Activated naive CD8-positive, alpha-beta T cell treated with anti-CD3 and anti-CD28 coated beads, Interleukin-2, amount 50 U/mL, for 24 hours (primary cell): ENCODE results near the gene TSSK3.

Experiments
- ATAC-seq: fragments of 150-1000 bp; cut with Tn5 transposase; one replicate; pipeline ENCODE4 v1.10.0; 2021
- DNase-seq: peaks from one replicate; pipeline ENCODE4 v3.0.0; 2021
- H3K27ac Mint-ChIP-seq: one replicate; pipeline ENCODE4 v1.8.0; 2021; ENCODE audit warnings: mild to moderate bottlenecking, mixed read lengths
- H3K27me3 Mint-ChIP-seq: one replicate; pipeline ENCODE4 v1.8.0; 2021; ENCODE audit warnings: mixed read lengths
- H3K36me3 Mint-ChIP-seq: one replicate; pipeline ENCODE4 v1.8.0; 2021; ENCODE audit warnings: low read depth, mixed read lengths
- H3K4me1 Mint-ChIP-seq: one replicate; pipeline ENCODE4 v1.8.0; 2021; ENCODE audit warnings: mixed read lengths
- H3K4me3 Mint-ChIP-seq: one replicate; pipeline ENCODE4 v1.8.0; 2021; ENCODE audit warnings: mild to moderate bottlenecking, moderate library complexity, mixed read lengths
- H3K9me3 Mint-ChIP-seq: one replicate; pipeline ENCODE4 v1.8.0; 2021; ENCODE audit warnings: mixed read lengths

Gene TSSK3, protein sequence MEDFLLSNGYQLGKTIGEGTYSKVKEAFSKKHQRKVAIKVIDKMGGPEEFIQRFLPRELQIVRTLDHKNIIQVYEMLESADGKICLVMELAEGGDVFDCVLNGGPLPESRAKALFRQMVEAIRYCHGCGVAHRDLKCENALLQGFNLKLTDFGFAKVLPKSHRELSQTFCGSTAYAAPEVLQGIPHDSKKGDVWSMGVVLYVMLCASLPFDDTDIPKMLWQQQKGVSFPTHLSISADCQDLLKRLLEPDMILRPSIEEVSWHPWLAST

DNA sequence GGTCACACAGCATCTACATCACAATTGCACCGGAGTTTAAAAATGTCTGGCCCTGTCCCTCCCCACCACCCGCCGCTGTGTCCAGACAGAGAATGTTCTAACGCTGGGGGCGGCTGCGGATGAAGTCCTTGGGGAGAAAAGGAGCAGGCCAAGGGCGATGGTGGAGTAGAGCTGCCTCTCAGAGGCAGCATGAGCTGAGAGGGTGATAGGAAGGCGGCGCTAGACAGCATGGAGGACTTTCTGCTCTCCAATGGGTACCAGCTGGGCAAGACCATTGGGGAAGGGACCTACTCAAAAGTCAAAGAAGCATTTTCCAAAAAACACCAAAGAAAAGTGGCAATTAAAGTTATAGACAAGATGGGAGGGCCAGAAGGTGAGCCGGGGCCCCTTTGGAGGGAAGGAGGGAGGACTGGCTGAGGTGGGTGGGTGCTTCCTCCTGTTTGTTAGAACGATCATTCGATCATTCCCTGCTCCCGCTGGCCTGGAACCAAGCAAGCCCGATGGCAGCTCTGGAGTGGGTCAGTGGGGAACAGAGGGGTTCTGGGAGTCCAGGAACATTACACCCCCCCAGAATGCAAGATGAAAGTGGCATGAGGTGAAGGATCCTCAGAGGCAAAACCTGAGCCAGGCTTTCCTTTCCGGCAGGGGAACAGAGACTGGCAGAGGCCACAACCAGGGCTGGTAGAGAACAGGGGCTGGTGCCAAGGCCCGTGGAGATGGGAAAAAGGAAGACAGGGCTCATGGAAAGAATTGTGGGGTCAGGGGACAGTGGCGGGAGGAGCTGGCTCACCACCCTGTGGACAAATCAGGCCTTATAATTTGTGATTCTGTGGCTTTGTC is at the start of gene TSSK3, which contains the start of gene FAM229A:
TSSK3 (plus strand) TSS at position 66 of the 840 bp plus-strand sequence; CDS start at position 229, 163 bp downstream.
FAM229A (minus strand) TSS at position 12 of the 840 bp plus-strand sequence. CDS start 394 bp downstream, outside the sequence.
- ATAC-seq (no peak), DNase-seq (no peak)
- Mint-ChIP-seq H3K27me3 (peaks cover 5% of the 10 kb centered on the region), H3K4me3 (peak within 1 kb of the TSS; percentile 29), H3K27ac (peak within 1 kb of the TSS; percentile 39), H3K9me3 (no peaks in the 10 kb centered on the region), H3K4me1 (peaks cover 23% of the 10 kb centered on the region), H3K36me3 (peaks cover 2% of the 10 kb centered on the region)

DNA sequence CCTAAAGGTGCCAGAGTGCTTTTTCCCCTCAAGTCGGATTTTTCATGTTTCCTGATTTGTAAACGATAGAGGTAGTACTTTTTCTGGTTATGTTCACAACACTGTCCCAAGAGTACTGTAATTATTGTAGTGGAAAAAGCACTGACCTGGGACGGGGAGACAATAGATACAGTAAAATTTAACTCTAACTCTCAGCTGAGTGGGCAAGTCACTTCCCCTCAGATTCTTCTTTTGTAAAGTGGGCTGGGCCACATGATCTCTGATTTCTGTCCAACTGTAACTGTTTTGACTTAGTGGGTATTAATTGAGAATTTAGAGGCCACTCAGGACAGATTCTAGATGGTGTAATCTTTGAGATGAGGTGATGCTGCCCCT is 45.4 kb upstream of the TSSK3 start:
- ATAC-seq (no peak), DNase-seq (no peak)
- Mint-ChIP-seq H3K4me1 (peaks cover 30% of the 10 kb centered on the region), H3K9me3 (no peaks in the 10 kb centered on the region), H3K27ac (peak overlapping the region; percentile 61), H3K4me3 (no peak overlapping the region), H3K27me3 (no peaks in the 10 kb centered on the region), H3K36me3 (peaks cover 24% of the 10 kb centered on the region)

DNA sequence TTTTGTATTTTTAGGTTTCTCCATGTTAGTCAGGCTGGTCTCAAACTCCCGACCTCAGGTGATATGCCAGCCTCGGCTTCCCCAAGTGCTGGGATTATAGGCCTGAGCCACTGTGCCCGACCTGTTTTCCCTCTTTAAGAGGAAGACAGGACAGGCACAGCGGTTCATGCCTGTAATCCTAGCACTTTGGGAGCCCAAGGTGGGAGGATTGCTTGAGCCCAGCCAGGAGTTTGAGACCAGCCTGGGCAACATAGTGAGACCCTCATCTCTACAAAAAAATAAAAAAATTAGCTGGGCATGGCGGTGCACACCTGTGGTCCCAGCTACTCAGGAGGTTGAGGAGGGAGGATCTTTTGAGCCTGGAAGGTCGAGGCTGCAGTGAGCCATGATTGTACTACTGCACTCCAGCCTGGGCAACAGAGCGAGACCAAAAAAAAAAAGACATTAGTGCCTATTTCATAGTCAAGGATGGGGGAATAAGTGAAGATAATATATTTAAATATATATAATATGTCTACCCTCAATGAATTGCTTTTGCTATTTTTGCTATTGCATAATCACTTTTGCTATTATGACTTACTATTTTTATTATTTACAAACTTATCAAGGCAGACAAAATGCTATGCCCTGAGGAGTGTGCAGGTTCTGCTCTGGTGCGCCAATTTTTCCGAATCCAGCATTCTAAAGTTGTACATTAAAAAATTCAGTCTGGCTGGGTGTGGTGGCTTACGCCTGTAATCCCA is 44.0 kb upstream of the TSSK3 start:
- Mint-ChIP-seq H3K4me1 (peaks cover 36% of the 10 kb centered on the region), H3K27me3 (no peaks in the 10 kb centered on the region), H3K36me3 (peaks cover 30% of the 10 kb centered on the region), H3K27ac (no peak overlapping the region), H3K4me3 (no peak overlapping the region), H3K9me3 (no peaks in the 10 kb centered on the region)
- no peak for ATAC-seq
- no peak for DNase-seq

DNA sequence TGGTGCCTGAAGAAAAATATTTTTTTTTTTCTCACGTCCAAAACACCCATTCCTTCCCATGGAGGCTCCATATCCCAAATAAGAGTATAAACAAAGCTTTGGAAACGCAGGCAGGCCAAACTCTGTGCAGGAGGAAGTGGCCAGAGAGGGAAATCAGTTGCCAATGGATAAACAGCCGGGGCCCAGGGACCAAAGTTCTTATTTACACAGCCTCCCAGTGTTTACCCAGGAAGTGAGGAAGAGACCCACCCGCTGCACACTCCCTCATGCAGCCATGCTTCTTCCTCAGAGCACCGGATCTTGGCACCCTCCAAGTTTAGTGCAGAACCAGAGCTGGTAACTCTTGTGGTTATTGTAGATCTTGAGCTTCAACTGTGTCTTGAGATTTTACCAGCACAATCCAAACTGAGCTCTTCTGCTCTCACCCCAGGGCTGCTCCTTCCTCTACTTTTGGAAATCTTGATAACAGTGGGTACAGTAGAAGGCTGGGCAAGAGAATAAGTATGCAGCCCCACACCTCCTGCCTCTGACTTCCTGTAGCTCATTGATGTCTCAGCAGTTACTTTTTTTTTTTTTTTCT is 40.5 kb upstream of the TSSK3 start:
- Mint-ChIP-seq H3K4me1 (peaks cover 36% of the 10 kb centered on the region), H3K36me3 (peaks cover 36% of the 10 kb centered on the region), H3K4me3 (no peak overlapping the region), H3K9me3 (no peaks in the 10 kb centered on the region), H3K27me3 (no peaks in the 10 kb centered on the region), H3K27ac (peak overlapping the region; percentile 82)
- DNase-seq (no peak), ATAC-seq (peak; percentile 35)

GRCh38 chr1:32327204-32327603 is 35.1 kb upstream of the TSSK3 start:
- Mint-ChIP-seq H3K36me3 (peaks cover 48% of the 10 kb centered on the region), H3K9me3 (no peaks in the 10 kb centered on the region), H3K27me3 (no peaks in the 10 kb centered on the region), H3K4me1 (peaks cover 21% of the 10 kb centered on the region), H3K27ac (no peak overlapping the region), H3K4me3 (no peak overlapping the region)
- ATAC-seq: no peak
- DNase-seq: no peak

DNA sequence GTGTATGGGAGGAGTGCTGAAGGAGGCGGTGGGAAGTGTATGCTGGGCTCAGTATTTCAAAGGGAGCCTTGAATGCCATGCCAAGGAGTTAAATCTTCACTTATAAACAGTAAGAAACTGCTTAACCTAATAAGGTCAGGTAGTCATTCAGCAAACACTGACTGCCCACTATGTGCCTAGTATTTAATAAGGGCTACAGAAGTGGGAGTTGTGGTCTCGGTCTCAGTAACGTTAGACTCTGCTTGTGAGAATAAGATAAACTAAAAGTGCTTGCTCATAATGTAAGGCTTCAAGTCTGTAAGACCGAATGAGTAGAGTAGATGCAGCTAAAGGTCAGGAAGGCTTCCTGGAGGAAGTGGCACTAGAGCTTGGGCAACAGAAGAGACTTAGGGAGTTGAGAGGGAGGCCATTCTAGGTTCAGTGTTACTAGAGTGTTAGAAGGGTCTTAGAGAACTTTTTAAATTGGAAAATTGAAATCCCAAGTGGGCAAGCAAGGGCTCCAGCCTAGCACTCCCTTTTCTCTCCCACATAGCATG is 32.3 kb upstream of the TSSK3 start:
- H3K27me3 Mint-ChIP-seq: no peaks in the 10 kb centered on the region
- H3K4me3 Mint-ChIP-seq: no peak overlapping the region
- DNase-seq (no peak), ATAC-seq (no peak)
- peaks cover 43% of the 10 kb centered on the region for H3K36me3 Mint-ChIP-seq
- no peaks in the 10 kb centered on the region for H3K9me3 Mint-ChIP-seq
- H3K27ac Mint-ChIP-seq: no peak overlapping the region
- peaks cover 21% of the 10 kb centered on the region for H3K4me1 Mint-ChIP-seq

DNA sequence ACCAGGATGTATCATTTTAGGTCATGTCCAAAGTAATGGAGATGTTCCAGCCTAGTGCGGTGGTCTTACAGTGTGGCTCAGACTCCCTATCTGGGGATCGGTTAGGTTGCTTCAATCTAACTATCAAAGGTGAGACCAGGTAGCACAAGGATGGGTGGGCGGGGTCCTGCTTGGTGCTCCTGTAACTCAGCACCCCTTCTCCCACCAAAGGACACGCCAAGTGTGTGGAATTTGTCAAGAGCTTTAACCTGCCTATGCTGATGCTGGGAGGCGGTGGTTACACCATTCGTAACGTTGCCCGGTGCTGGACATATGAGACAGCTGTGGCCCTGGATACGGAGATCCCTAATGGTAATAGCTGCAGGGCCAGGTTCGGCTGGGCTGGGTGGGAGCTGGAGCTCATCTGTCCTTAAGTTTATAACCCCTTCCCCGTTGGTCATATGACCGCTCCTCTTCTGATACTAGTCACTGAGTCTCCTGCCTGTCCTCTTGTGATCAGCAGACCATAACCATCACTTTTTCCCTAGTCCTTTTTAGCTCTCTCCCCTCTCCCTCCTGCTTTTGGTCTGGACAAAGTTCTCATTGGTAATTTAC is 31.7 kb upstream of the TSSK3 start:
- H3K4me3 Mint-ChIP-seq: no peak overlapping the region
- peaks cover 38% of the 10 kb centered on the region for H3K36me3 Mint-ChIP-seq
- no peak for DNase-seq
- no peak for ATAC-seq
- peaks cover 22% of the 10 kb centered on the region for H3K4me1 Mint-ChIP-seq
- H3K9me3 Mint-ChIP-seq: no peaks in the 10 kb centered on the region
- H3K27me3 Mint-ChIP-seq: no peaks in the 10 kb centered on the region
- H3K27ac Mint-ChIP-seq: no peak overlapping the region

GRCh38 chr1:32331549-32331948 is 30.8 kb upstream of the TSSK3 start:
- no peak for ATAC-seq
- Mint-ChIP-seq H3K27me3 (no peaks in the 10 kb centered on the region), H3K27ac (peak overlapping the region; percentile 5), H3K36me3 (peaks cover 35% of the 10 kb centered on the region), H3K9me3 (no peaks in the 10 kb centered on the region), H3K4me3 (no peak overlapping the region), H3K4me1 (peaks cover 24% of the 10 kb centered on the region)
- DNase-seq: no peak

- H3K36me3 Mint-ChIP-seq: peaks cover 32% of the 10 kb centered on the region
- no peaks in the 10 kb centered on the region for H3K9me3 Mint-ChIP-seq
- no peak overlapping the region for H3K27ac Mint-ChIP-seq
- H3K27me3 Mint-ChIP-seq: no peaks in the 10 kb centered on the region
- ATAC-seq (no peak), DNase-seq (no peak)
- peaks cover 32% of the 10 kb centered on the region for H3K4me1 Mint-ChIP-seq
- no peak overlapping the region for H3K4me3 Mint-ChIP-seq
These were observed 29.9 kb upstream of the TSSK3 start for GRCh38 chr1:32332290-32333079.

DNA sequence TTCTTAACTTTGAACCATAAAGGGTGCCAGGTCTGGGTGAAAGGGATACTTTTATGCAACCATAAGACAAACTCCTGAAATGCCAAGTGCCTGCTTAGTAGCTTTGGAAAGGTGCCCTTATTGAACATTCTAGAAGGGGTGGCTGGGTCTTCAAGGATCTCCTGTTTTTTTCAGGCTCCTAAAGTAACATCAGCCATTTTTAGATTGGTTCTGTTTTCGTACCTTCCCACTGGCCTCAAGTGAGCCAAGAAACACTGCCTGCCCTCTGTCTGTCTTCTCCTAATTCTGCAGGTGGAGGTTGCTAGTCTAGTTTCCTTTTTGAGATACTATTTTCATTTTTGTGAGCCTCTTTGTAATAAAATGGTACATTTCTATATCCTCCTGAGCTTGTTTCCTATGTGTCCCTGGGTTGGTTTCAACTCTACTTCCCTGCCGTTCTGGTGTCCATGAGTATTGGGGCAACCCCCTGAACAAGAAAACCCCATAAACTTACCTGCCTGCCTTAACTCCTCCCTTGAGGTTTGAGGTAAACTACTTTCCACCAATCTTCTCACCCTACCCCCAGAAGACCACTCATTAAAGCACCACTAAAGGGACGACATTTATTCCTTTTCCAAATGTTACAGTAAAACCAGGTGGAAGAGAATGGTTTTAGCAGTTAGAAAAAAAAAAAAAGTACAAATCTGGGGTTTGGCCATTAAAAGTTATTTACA is 28.9 kb upstream of the TSSK3 start:
- H3K36me3 Mint-ChIP-seq: peaks cover 26% of the 10 kb centered on the region
- peaks cover 40% of the 10 kb centered on the region for H3K4me1 Mint-ChIP-seq
- no peak overlapping the region for H3K27ac Mint-ChIP-seq
- no peaks in the 10 kb centered on the region for H3K27me3 Mint-ChIP-seq
- ATAC-seq (no peak), DNase-seq (no peak)
- H3K4me3 Mint-ChIP-seq: no peak overlapping the region
- H3K9me3 Mint-ChIP-seq: no peaks in the 10 kb centered on the region

- Mint-ChIP-seq H3K4me1 (peaks cover 49% of the 10 kb centered on the region), H3K36me3 (peaks cover 17% of the 10 kb centered on the region), H3K9me3 (no peaks in the 10 kb centered on the region), H3K27ac (peak overlapping the region; percentile 70), H3K27me3 (no peaks in the 10 kb centered on the region), H3K4me3 (peak overlapping the region; percentile 84)
- ATAC-seq (no peak), DNase-seq (no peak)
These were observed 28.0 kb upstream of the TSSK3 start for GRCh38 chr1:32334274-32334861.

- Mint-ChIP-seq H3K36me3 (peaks cover 14% of the 10 kb centered on the region), H3K27me3 (no peaks in the 10 kb centered on the region), H3K27ac (peak overlapping the region; percentile 70), H3K4me1 (peaks cover 51% of the 10 kb centered on the region), H3K9me3 (no peaks in the 10 kb centered on the region), H3K4me3 (peak overlapping the region; percentile 84)
- peak; percentile 65 for DNase-seq
- ATAC-seq: peak; percentile 21
These were observed 27.3 kb upstream of the TSSK3 start for GRCh38 chr1:32334864-32335534.
